GM21723 (cell line): ENCODE measurements around the gene OBI1.

Experiments
- ATAC-seq: cut with Tn5 transposase; IDR thresholded peaks from one replicate; pipeline ENCODE4 v1.9.1; 2021; ENCODE audit warnings: mild to moderate bottlenecking, moderate library complexity; ENCODE audit not compliant: unreplicated experiment

OBI1 gene

DNA sequence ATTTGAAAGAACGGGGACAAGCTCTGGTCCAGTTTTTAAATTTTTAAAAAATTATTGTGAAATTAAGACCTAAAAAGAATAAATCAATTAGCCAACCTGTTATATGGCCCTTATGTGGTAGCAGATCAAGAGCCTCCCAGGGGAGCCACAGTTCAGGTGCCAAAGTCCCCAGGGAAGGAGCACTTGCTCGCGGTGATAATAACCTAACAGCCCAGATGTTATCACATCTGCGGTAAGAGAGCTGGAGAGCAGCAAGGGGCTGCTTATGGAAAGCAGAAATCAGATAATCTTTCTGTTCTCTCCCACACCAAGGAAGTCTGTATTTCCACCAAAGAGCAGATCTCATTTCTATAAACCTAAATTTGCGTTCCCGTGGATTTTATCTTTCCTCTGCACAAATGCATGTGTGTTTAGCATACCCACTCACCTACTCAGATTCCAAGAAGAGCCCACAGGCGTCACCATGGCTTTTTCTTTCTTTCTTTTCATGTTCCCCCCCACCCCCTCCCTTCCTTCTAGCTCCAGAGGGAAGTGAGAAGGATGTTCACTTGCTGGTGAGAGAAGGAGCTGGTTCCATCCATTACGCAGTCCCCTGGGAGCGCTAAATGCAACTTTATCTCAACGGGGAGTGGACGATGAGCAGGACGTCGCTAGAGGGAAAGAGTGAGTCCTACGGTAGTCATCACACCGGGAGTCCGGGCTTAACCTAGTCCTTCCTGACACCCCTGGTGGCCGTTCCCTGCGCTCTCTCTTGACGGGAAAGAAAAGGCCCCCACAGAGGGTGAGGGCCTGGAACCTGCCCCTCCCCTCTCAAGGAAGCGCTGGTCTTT is 54.0 kb downstream of the OBI1 start:
- ATAC-seq, result no peak

DNA sequence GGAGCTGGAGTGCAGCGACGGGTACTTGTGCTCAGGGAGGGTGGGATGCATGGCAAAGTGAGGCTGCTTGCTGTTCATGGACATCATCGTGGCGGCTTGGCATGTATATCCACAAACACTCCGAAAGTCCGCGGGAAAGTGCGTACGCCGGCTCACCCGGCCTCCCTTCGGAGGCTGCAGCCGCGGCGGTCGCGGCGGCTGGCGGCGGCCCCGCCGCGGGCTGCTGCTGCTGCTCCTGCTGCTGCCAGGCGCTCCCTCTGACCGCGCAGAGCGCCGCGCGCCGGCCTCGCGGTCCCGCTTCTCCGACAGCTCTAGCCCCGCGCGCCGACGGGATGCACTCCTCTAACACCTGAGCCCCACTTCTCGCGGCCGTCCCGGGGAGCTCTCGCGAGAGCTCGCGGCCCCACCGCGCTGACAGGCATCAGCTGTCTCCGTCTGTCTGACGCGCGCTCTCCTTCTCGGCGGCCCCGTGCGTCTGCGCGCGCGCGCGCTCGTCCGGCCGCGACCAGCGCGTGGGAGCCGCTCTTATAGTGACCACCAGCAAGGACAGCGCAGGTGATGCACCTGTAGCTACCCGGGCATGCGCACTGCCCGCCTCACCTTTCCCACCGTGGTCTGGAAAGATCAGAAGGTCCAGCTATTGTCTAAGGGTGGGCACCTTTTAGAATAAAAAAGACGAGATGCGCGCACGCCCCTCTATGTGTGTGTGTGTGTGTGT is 55.6 kb downstream of the OBI1 start, which contains the start of gene POU4F1:
TSS of gene POU4F1 (minus strand) at position 313 of the 718 bp plus-strand sequence. CDS start at position 87, 226 bp downstream.
- peak; percentile 90 for ATAC-seq

DNA sequence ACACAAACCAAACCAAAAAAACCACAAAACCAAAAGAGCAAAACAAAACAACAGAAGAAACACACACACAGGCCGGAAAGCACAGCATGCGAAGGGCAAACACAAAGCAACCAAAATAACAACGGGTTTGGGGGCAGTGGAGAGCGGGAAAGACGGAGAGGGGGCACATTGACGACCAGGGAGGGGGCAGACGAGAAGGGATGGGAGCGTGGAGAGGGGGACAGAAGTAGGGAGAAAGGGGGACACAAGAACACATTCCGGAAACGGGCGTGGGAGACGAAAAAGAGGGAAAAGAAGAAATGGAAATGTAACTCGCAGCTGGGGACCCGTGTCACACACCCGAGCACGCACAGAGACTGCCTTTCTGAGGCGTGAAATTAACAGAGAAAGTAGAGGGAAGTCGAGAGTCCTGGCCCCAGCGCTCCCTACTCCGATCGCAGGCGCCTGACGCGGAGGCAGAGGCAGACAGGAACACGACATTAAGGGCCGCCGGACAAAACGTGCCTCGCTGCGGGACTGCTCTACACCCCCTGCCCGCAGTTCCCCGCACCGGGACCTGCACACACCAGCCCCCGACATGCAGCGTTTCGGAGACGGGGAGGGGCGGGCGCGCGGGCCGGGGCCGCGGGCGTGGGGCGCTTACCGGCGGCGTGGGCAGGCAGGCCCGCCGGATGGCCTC is 56.3 kb downstream of the OBI1 start:
- ATAC-seq, result peak; percentile 30

DNA sequence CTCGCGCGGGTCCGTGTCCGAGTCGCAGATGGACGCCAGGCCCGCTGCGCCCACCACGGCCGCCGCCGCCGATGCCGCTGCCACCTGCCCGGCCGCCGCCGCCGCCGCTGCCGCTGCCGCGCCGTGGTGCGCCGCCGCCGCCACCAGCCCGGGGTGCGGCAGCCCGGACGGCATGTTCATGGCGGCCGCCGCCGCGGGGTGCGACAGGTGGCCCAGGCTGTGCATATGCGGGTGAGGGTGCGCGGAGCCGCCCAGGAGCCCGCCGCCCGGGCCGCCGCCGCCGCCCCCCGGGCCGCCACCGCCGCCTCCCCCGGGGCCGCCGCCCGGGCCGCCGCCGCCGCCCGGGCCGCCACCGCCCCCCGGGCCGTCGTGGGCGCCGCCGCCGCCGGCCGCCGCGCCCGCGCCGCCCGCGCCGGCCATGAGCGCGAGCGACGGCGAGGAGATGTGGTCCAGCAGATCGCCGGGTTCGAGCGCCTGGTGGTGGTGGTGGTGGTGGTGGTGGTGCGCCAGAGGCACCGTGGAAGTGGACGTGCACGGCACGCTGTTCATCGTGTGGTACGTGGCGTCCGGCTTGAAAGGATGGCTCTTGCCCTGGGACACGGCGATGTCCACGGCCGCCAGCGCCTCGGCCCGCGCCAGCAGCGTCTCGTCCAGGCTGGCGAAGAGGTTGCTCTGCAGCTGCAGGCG is 56.9 kb downstream of the OBI1 start:
- no peak for ATAC-seq

DNA sequence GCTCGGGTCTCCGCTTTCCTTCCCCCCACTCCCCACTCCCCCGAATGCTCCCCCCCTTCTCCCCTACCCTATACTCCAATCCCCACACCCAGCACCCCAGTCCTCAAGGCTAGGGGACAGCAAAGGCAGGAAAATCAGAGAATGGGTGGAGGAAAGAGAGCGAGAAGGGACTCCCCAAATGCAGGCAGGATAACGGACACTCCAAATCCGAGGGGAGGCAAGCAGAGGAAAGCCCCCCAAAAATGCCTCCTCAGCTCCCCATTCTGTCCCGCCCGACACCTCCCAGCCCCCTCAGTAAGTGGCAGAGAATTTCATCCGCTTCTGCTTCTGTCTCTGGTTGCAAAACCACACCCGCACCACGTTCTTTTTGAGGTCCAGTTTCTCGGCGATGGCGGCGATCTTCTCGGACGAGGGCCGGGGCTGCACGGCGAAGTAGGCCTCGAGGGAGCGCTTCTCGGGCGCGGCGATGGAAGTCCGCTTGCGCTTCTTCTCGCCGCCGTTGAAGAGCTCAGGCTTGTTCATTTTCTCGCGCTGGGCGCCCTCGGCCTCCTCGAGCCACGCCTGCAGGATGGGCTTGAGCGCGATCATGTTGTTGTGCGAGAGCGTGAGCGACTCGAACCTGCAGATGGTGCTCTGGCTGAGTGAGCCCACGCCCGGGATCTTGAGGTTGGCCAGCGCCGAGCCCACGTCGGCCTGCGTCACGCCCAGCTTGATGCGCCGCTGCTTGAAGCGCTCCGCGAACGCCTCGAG is 57.7 kb downstream of the OBI1 start:
- no peak for ATAC-seq

DNA sequence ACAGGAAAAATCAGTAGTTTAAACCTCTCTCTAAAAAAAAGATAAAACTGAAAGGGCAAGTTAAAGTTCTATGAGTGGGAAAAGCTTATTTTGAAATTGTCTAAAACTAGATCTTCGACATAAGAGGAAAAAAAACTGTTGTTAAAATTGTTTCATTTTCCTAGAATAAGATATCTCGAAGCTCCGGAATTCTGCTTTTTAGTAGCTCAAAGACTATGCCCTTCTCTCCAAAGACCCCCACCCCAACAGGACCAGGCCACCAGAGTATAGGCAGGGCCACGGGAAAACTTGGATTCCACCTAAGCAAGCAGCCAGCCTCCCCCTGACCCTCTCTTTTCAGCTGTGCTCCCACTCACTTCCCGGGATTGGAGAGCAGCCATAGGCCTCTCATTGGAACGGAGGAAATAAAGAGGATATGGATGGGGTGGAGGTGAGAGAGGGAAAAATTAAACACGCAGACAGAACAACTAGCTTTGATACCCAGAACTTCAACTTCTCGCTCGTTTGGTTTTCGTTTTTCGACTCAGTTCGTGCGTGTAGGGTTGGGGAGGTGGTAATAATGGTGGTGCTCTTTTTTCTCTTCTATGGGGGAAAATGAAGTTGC is 58.6 kb downstream of the OBI1 start:
- no peak for ATAC-seq

DNA sequence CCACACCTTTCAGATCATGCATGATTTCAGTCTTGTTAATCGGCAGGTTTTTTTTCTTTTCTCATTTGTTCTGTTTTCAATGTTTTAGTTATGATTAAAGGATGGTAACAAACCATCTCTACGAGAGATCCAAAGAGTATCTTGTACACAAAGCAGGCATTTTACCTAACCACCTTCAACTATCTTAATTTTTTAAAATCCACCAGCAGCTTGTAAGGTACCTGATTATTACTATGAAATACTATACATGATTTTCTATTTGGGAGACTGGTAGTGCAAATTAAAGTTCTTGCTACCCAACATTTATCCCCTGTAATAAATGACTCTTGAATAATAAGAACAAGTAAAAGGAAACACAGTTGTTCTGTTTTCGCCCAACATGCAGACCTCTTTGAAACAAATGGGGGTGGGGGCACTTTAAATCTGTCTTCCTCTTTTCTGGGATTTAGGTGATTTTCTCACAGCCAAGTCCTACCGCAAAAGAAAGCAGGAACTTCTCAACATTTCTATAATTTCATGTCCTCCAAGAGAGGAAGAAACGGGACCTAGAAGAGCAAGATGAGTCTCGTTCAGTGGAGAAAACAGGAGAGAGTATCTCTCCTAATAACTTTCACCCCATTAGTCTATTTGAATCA is 59.2 kb downstream of the OBI1 start:
- ATAC-seq, result no peak

DNA sequence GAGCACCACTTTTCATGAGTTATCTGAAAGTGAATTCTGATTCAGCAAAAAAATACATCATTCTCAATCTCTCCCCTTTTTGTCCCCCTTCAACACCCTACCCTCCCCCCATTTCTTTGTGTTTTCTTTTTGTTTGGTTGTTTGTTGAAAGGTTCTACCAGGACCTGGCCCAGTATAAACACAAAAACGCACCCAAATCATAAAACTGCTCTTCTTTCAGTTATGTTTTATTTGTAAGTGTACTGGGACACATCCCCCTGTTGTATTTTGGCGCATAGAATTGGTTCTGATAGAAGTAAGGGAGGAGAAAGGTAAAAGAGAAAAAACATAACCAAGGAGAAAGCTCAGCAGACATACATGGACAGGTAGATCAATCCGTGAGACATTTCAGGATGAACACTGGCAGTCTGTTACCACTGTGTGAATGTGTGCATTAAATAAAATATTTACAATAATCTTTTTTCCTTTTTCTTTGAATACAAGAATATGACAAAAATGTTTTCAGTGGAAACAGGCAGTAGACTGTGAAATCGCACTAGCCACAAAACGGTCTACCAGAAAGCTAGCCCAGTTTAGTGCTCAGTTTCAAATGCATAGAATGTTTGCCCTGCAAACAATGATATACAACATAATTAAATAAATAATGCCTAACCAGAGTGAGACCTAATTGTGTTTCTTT is 59.9 kb downstream of the OBI1 start:
- no peak for ATAC-seq

DNA sequence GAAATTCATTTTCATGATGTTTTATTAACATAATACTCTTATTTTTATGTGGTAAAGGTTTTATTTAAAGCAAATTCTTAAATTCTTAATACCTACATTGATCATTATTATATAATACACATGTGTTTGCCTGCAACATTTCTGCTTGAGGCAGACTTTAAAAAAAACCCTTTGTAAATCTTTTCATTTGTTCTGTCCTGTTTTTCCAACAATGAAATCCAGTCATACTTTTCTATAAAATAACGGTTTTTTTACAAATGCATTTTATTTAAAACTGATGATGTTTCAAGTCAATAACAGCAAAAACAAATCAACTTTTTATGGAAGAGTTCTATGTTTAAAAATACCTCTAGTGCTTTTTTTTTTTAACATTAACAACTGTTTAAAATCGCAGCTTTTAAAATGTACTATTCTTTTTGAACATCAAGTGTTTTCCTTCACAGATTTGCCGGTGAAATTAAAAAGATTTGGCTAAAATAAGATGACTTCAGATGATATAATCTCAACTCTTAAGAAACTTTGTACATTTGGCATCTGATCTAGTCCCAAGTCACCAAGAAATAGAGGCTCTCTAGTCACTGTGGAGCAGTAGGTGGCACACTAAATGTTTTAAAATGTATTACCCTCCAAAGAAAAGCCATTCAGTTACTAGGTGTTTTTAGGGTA is 60.7 kb downstream of the OBI1 start:
- ATAC-seq, result no peak

DNA sequence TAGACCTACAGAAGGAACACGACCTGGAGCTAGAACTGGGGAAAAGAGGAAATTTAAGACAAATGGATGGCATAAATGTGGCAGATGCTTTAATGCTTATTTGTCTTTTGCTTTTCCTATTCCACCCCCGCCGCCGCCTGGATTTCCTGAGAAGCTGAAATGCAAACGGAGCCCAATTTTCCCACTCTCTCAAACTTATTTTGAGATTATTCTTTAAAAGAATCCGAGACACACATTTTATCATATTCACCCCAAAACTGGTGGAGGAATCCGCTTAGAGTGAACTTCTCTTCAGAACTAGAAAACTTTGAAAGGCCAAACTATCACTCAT is 61.4 kb downstream of the OBI1 start:
- ATAC-seq, result no peak

DNA sequence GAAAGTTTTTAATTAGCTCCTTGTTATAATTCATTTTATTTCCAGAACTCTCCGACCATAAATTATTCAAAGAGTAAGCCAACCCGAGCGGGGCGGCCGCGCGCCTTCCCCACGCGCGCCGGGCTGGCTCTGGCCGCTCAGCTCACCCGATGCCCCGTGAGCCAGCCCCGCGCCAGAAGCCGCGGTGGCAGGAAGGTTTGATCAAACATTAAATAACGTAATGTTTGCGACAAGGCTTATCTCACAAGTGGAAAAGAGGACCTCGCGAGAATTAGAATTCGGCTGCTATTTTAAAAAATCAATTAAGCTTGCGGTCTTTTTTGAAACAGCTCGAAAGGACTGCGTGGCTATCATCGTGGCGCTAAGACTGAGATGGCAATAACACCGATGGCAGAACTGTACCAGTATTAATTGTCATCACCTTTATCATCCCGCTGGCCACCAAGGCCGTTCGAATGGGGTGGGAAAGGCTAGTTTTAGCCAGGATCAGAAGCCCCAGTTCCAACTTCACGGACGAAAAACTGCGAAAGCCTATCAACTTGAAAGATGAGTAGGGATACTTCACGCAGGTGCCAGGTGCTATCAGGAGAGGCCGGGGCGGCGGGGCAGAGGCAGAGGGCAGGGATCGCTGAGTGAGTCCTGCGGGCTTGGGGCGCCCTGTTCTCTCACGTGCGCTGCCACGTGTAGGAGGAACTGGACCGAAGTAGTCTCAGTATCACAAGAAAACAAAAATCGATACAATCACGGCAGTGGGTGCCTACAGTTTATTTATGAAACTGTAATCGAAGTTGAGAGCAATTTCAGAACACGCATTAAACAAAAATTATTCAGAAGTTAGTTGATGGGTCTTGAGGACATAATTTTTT is 62.0 kb downstream of the OBI1 start:
- ATAC-seq, result no peak

DNA sequence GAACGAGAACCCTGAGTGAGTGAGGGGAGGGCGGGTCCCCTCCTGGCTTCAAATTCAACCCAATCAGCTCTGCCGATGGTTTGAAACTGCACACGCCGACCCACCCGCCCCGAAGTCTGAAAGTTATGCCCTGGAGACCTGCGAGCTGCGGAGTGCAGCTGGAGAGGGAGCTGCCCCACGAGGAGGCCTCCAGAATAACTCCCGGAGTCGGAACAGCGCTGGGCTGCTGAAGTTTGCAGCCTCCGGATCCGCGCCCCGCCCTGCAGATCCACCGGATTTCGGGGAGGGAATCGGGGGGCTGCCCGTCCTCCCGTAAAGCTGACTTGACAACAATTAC is 62.6 kb downstream of the OBI1 start:
- ATAC-seq, result no peak

DNA sequence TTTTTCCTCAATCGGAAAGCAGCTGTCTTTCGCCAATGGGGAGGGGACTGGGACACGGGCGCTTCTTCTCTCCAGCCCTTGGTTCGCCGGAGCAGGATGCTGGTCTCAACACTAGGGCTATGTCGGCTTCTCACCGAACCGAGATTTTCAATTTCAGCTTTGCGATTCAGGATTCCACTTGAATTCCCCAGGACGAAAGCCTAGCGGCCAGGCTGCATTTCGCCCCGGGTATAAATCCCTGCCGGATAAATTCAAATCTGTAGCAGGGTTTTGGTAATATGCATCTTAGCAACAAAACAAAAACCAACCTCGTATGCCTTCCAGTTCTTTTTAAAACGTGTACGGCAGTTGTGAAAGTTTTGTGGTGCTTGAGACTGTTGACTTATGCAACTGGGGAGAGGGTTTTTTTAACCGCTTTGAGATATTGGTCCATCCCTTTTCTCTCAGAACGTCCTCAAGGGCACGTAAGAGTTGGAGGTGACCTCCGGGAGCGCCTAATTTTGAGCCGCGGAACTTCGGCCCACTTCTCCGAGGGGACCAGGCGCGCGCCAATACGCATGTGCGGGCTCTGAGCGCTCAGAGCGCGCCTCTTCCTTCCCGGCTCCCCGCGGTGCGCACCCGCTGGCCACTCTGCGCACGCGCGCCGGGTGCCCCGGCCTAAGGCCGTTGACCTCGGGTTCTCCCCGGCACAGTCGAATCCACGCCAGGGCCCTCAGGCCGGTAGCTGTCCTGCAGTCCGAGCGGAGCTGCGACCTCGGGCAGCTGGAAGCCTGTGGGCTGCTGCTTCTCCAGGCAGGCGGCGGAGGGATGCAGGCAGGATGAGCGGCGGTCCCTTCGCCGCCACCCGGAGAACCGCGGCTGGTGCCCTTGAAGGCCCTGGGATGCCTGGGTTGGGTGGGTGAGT is 63.2 kb downstream of the OBI1 start:
- peak; percentile 73 for ATAC-seq

DNA sequence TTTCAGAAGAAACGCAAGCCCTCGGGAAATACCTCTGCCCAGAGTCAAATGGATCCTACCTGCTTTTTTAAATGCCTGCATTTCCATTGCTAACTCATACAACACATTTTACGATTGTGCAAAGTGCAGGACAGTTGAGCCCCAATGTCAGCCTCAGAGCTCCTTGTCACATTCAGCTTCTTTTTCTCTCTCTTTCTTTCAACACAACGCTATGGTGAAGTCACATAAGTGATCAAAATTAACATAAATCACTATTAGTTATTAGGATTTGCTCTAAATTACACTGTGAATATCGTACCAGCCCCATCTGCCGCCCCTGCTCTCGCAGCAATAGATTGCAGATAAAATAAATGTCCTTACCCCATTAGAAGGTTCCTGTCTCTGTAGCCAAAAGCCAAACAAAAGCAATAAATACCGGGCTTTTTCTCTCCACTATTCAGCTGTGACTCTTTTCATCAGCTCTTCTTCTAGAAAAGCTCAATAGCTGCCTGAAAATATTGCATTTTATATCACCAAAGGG is 64.4 kb downstream of the OBI1 start:
- no peak for ATAC-seq

DNA sequence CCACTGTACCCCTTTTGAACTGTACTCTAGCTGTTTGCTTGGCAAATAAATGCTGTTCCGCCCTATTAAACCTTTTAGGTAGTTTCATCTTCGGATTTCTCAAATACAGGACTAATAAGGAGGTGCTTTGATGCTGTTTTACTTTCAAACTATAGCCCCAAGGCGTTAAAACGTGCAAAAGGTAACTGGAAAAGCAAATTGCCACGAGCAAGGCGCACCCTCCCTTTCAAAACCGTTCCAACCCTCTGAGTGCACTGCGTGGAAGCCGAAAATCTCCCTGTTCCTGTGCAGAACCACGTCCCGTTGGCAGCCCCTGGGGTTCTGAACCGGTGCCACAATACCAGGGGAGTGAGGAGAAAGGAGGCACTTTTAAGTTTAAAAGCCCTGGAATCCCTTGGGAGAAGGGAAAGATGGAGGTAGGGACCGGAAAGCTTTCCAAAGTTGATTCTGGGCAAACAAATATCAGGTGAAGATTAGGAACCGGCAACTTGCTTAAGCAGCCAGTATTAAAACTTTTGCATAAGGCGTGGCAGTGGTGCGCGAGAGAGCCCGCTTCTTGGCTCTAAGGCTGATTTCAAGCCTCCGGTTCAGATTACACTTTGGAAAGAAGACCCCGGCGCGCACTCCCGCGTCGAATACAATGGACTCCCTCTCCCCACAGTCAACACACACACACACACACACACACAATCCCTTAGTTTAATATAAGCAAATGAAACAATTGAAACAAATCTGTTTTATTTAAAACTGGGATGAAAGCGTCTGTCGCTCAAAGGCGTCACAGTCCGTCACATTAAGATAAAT is 65.1 kb downstream of the OBI1 start:
- ATAC-seq, result no peak

DNA sequence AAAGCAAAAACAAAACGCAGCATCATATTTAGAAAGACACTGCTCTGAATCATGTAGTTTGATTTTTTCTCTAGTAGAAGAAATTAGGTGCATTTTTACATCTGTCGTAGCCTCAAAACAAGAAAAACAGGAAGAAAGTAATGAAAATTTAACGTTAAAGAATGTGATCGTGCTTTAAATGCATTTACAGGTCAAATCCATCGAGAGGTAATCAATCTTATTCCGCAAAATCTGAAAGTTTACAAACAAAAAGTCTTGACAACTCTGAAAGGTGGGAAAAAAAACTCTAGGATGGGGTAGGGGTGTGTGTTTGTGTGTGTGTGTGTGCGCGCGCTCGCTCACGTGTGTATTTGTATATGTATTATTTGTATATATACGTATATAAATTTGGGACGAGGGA is 65.8 kb downstream of the OBI1 start:
- no peak for ATAC-seq
